ENCODE results near the gene FCN1.

Gene FCN1

DNA sequence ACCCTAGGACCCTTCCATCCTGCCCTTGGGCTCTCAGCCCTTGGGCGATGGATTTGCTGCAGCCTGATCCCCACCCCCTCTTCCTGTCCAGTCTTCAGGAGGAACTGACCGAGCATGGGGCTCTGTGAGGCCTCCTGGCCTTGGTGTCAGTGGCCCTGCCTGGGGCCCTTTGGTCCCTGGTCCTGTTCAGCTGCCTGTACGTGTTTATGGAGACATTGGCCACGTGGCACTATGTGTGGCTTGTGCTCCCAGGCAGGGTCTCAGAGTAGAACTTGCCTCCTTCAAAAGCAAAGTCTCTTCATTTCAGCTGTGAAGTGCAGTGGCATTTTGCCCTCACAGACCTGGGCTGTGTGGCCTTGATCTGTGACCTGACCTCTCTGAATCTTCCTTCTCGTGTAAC is 26.0 kb downstream of the FCN1 start:
- DNase-seq (ENCODE audit: low read depth in 2 of 2), result no peak

GRCh38 chr9:134891053-134891452 is 26.7 kb downstream of the FCN1 start:
- DNase-seq (ENCODE audit: low read depth in 2 of 2), result no peak

GRCh38 chr9:134890155-134890495 is 27.6 kb downstream of the FCN1 start:
- no peak for DNase-seq (ENCODE audit: low read depth in 2 of 2)

DNA sequence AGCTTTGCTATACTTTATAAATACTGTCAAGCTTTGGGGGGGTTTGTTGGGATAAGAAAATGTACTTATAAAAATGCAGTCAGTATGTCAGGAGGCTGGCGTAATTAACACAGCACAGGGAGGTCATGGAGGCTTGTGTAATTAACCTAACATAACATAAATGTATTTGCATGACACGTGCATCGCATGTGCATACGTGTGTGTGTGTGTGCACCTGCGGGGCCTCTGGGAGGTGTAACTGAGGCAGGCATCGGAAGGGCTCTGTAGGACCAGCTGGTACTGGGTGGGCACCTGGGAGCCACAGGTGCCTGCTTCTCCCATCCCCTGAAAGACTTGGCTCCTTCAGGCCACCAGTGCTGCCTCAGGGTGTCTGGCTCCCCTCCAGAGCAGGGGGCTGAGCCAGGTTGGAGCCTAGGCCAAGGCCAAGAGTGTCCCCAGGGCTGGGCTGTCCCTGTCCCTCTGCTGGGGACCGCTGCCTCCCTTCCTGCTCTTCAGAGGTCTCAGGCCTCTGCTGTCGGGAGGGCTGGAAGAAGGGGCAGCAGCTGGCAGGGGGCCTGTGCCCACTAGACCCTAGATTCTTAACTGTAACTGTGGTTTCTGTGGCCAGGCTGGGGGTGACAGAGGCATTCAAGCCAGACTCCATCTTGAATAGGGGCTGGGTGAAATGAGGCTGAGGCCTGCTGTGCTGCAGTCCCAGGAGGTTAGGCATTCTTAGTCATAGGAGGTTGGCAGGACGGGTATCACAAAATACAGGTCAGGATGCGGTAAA is 28.1 kb downstream of the FCN1 start:
- no peak for DNase-seq (ENCODE audit: low read depth in 2 of 2)

- no peak for DNase-seq (ENCODE audit: low read depth in 2 of 2)
These were observed 29.0 kb downstream of the FCN1 start for GRCh38 chr9:134888603-134889190.

DNA sequence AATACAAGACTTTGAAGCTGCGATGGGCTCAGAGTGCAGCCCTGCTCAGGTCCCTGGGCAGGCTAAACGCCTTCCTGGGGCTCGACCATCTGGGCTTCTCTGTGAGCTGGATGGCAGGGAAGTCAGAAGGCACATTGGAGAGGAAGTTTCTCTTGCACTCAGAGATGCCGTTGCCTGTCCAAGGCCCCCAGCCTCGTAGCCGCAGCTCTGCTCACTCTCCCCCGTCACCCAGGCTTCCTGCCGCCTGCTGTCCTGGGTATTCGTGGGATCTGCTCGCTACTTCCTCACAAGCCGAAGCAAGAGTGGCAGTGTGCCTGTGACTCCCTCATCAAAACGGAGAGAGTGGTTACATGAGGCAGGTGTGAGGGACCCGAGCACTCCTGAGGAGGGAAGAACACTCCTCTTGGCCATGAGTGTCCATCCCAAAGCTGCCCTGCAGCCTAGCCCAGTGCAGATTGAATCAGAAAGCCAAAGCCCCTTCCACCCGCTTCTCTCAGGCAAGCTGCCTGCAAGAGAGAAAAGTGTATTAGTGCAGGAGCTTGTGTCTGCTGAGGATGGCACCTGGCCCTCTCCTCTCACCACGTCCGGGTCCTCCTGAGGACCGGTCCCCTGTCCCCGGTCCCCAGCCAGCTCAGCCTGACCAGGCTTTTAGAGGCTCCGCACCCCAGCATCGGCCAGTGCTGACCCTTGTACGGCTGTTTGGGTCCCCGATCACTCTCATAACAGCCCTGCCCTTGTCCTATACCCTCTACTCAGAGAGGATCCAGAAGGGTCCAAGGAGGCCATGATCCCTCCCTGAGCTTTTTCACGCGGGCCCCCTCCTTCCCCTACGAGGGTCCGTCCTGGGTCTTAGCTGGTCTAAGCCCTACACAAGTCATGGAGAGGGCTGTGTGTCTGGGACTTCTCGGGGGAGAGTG is 29.8 kb downstream of the FCN1 start:
- DNase-seq (ENCODE audit: low read depth in 2 of 2), result no peak

- no peak for DNase-seq (ENCODE audit: low read depth in 2 of 2)
These were observed 30.5 kb downstream of the FCN1 start for GRCh38 chr9:134887219-134887618.

- DNase-seq (ENCODE audit: low read depth in 2 of 2), result no peak
These were observed 31.2 kb downstream of the FCN1 start for GRCh38 chr9:134886413-134886913.

DNA sequence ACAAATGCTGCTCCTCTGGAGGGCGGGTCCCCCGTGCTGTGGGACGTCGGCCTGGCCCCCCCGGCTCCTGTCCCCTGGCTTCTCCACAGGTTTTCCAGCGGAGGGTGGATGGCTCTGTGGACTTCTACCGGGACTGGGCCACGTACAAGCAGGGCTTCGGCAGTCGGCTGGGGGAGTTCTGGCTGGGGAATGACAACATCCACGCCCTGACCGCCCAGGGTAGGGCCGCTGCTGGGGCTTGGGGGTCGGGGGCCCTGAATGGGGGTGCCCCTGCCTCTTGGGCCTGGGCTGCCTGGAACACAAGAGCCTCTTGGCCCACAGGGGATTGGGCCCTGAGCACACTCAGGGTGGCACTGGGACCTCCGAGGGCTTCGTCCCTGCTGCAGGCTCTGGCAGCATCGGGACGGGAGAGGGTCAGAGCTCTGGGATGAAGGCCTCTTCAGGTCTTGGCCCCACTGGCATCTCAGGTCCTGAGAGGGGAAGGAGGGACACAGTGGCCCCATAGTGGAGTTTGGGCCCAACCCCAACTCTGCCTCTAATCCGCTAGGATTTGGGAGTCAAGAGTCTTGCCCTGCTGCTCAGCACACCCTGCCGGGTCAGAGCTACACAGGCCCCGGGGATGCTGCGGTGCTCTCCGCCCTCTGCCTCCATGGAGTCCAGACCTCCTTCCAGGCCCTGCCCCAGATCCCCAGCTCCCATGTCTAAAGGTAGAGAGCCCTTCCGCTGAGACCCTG is 31.9 kb downstream of the FCN1 start:
- DNase-seq (ENCODE audit: low read depth in 2 of 2), result no peak

- no peak for DNase-seq (ENCODE audit: low read depth in 2 of 2)
These were observed 32.6 kb downstream of the FCN1 start for GRCh38 chr9:134885001-134885678.

DNA sequence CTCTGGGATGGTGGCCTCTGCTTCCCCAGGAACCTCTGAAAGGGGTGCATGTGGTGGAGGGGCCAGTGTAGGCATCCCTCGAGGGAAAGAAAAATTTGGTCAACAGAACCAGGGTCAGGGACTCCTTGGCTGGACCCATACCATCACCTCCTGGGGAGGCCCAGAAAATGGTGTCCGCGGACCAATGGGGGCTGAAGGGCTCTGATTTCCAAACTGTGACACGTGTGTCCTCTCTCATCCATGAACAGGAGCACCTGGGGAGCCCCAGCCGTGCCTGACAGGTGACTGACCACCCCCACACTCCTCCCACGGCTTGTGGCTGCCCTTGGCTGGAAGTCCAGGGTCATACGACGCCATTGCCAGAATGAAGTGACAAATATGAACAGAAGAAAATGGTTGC is 33.2 kb downstream of the FCN1 start:
- DNase-seq (ENCODE audit: low read depth in 2 of 2), result no peak

DNA sequence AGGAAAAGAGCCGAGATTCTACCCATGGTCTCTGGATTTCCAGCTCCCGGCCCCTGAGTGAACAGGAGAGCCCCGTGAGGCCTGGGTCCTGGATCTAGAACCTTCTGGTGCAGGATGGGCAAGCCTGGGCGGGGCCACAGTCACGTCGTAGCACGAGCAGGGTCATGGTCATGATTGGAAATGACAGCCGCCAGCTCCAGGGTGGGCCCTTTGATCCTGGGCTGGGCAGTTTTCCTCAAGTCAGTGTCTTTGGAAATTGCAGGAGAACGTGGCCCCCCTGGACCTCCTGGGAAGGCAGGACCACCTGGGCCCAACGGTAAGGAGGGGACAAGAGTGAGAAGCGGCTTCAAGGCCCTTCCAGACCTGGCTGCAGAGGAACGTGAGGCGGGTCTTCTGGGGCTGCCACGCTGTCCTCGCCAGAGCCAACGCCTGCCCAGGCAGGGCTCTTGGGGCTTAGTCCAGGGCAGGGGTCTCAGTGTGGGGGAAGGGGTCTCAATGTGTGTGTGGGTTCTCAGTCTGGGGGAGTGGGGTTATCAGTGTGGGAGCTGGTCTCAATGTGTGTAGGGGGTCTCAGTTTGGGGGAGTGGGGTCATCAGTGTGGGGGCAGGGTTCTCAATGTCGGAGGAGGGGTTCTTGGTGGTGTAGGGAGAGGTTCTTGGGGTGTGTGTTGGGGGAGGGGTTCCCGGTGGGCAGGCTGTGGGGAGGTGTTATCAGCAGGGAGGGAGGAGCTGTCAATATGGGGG is 34.5 kb downstream of the FCN1 start:
- DNase-seq (ENCODE audit: low read depth in 2 of 2), result no peak

- DNase-seq (ENCODE audit: low read depth in 2 of 2), result no peak
These were observed 35.4 kb downstream of the FCN1 start for GRCh38 chr9:134882204-134882785.

DNA sequence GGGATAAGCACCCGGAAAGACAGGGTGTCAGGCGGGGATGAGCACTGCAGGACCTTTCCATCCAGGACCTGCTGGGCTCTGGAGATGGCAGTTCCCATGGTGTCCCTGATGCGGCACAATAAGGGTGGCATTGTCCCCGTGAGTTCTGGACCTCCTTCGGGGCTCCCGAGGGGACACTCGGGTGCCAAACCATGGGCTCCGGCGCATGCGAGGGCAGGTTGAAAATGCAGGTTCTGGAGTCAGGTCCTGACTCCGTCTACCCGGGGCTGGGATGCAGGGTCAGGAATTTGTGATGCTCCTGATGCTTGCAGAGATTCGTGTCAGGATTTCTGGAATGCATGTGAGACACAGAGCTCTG is 36.4 kb downstream of the FCN1 start:
- no peak for DNase-seq (ENCODE audit: low read depth in 2 of 2)

DNA sequence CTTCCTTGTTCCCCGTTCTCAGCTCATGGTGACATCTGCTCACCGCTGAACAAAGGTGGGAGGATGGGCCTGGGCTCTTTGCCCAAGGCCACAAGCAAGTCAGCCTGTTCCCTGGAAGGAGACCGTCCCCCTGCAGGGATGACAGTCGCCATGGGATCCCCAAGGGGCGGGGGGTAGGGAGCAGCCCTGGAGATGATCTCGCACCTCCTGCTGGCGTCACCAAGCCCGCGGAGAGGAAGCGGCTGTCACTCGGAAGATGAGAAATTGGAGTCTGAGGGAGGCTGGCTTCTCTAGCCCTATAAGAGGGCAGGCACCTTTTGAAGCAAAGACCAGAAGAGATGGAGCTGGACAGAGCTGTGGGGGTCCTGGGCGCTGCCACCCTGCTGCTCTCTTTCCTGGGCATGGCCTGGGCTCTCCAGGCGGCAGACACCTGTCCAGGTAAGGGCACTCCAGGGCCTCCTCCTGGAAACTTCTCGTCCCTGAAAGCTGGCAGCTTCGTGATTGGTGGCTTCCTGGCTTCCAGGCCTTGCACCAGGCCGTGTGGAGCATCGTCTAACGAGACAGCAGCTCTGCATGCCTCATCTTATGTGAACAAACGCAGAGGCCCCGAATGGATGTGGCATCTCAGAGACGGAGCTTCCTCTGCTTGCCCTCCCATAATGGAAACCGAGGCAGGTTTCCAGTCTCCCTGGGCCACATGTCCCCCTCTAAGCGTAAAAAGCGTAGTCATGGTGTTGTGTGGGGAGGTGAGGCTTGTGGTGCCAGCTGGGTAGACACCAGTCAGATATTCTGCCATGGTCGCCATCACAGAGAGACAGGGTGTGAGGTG is 37.0 kb downstream of the FCN1 start, which contains the start of gene FCN2:
Gene FCN2 (plus strand): TSS at position 327 of the 829 bp plus-strand sequence. CDS start 12 bp downstream, at position 339.
- no peak for DNase-seq (ENCODE audit: low read depth in 2 of 2)

DNA sequence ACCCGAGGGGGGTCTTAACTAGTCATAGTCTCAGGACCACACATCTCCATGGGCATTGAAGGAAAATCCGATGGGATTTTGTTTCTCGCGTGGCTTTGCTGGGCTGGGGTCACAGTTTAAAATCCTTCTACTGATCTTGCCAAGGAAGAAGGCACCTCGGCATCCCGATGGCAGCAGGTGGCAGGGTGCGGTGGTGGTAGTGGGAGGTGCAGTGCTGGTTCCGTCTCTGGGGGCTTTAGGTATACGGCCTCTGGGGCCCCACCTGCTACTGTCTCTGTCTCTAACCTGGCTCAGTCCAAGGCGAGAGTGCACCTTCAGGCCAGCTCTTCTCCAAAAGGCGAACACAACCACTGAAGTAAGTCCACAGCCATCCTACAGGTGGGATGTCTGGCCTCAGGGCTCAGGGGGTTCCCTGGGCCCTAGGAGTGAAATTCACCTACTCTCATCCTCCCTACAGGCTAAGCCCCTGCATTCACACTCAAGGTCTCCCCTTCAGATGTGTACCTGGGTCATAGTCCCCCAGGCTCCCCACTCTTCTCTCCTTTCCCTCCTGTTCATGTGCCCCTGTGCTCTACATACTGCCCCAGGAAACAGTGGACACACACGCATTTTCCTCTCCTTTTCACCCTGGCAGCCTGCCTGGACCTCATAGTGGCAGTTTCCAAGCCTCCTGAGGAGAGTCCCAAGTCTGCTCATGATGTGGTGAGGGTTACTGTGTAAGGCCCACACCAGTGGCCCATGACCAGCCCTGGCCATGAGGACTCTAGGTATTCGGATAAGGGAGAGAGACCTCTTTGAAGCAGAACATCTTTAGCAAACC is 37.8 kb downstream of the FCN1 start:
- no peak for DNase-seq (ENCODE audit: low read depth in 2 of 2)

DNA sequence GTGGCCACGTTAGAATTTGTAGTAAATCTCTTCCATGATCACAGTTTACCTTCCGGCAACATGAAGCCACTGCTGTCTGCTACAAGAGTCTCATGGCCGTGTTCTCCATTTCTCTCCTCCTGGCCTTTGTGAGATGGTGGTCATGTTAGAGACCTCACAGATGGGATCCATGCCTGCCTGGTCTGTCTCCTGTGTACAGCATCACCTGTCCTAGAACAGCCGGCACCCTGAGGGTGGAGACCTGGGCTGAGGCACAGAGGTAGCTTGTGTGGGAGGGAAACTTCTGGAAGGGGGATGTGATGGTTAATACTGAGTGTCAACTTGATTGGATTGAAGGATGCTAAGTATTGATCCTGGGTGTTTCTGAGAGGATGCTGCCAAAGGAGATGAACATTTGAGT is 40.2 kb downstream of the FCN1 start:
- DNase-seq (ENCODE audit: low read depth in 2 of 2), result no peak

GRCh38 chr9:134875371-134875770 is 42.3 kb downstream of the FCN1 start:
- DNase-seq (ENCODE audit: low read depth in 2 of 2), result no peak
